Measurements from ENCODE around the gene IBA57.

- TF ChIP-seq CTCF (IDR thresholded peaks at IDR 0.05): peak in 1 of 3 experiments; percentile 38
- no peak for TF ChIP-seq POLR2A (IDR thresholded peaks at IDR 0.05)
Measured at GRCh38 chr1:228166170-228166936, 749 bp downstream of the IBA57 start.
